ENCODE data around the gene SH3PXD2B.
"Not testable (repeated sequence)": the region's sequence is repeated elsewhere in the genome, so short reads cannot be mapped to it uniquely, and the experiment has no call there.

The SH3PXD2B gene

DNA sequence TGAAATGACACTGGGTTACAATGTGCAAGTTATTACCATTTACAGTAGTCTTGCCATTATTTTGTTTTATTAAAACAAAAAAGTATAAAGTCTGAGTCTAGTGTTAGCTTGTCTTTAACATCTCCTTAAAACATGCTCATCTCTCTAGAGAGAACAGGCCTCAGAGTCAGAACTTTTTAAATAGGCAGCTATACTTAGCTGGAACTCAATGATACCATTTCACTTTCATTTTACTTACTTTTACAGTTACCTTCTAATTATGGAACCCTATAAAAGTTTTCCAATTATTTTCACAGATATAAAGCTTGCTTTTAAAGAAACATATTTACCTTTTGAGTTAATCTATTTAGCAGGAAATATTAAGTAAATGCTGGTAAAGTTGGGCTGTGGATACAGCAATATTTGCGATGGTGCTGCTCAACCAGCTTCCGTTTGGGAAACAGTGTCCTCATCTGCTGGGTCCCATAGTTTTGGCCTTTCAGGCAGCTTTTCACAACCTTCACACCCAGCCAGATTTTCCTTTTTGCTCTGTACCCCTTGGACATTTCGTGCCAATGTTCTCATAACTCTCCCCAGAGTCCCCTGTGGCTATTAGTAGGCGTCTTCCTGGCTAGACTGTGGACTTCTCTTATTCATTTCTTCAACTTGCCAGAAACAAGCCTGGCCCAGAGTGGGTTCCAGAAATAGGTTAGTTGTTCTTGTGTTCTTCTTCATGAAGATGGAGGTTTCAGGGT is 134.4 kb downstream of the SH3PXD2B start:
- DNase-seq (ENCODE audit: extremely low spot score, insufficient read length, low read depth): no peak

DNA sequence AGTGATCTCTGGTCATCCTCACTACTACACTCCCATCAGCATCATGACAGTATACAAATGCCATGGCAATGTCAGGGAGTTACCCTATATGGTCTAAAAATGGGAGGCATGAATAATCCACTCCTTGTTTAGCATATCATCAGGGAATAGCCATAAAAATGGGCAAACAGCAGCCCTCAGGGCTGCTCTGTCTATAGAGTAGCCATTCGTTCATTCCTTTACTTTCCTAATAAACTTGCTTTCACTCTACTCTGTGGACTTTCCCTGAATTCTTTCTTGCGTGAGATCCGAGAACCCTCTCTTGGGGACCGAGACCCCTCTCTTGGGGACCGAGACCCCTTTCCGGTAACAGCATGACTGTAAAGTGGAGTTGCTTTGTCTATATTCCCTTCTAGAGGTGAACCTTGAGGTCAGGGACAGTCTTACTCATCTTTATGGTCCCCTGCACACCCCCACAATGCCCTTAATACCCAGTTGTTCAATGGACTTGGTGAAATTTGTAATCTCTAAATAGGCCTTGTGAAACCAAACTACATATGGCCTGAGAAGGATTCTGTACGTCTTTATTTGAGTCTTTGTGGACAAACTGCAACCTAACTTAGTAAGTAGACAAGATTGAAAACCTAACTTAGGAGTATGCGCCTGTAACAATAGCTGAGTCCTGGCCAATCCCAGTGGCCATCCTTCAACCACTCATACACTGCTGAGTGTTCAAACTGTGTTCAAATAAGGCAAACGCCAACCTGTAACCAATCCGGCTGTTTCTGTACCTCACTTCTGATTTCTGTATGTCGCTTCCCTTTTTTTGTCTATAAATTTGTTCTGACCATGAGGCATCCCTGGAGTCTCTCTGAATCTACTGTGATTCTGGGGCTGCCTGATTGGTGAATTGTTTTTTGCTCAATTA is 138.5 kb downstream of the SH3PXD2B start:
- DNase-seq (ENCODE audit: extremely low spot score, insufficient read length, low read depth) (no peak), FAIRE-seq (no peak)

More for the DNA sequence above, 134.4 kb downstream of the SH3PXD2B start:
- FAIRE-seq: no peak

DNA sequence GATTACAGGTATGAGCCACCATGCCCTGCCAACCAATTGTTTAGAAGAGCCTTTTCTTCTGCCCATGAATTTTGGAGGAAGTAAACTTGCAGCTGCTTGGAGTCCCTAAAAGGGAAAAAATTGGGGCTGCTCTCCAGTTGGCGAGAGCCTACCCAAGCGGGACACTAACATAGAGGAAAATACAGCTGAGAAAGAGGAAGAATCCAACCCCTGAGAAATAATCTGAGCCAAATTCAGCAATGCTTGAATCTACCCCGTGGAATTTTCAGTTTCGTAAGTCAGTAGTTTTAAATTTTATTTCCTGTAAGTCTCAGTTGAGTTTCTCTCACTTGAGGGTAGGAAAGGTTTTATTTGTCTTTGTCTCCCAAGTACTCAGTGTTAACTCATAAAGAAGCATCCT is 140.4 kb downstream of the SH3PXD2B start:
- DNase-seq (ENCODE audit: extremely low spot score, insufficient read length, low read depth) (no peak), FAIRE-seq (no peak)

DNA sequence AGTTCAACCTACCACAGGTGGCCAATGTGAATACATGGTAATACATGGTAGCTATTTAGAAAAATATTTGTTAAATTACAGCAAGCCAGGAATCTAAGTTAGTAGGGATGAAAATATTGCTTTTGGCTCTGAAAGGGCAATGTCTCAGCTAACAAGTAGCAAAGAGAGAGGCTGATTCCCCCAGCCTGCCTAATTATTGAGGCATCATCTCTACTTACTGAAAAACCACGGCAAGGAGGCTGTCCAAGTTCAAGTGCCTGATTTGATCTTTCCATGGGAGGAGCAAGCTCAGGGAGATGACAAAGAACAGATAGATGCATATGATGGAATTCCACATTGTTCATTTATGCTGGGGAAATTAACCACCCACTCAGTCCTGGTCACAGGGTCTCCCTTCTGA is 142.0 kb downstream of the SH3PXD2B start:
- DNase-seq (ENCODE audit: extremely low spot score, insufficient read length, low read depth) (no peak), FAIRE-seq (no peak)

DNA sequence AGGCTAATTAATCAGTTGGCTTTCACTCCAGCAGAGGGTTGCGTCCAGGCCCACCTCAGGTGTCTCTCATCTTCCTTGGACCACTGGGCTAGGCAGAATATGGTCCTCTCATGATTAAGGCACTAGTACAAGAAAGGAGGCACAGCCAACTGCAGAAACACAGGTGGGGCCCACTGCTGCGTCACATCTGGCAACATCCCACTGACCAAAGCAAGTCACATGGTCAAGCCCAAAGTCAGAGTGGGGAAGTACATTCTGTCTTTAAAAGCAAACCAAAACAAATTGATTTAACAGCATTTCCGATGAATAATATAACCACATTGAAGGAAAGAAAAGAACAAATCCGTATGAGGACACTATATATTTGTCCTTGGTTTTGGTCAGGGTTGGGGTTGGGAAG is 142.7 kb downstream of the SH3PXD2B start:
- FAIRE-seq (no peak), DNase-seq (ENCODE audit: extremely low spot score, insufficient read length, low read depth) (no peak)

DNA sequence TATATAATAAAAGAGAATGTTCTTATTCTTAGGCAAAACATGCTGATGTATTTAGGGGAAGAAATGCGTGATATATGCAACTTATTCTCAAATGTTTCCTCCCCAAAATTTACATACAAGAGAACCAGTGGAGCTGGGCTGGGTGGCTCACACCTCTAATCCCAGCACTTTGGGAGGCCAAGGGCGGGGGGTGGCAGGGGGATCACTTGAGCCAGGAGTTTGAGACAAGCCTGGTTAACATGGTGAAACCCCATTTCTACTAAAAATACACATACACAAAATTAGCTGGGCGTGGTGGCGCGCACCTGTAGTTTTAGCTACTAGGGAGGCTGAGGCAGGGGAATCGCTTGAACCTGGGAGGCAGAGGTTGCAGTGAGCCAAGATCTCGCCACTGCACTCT is 143.3 kb downstream of the SH3PXD2B start:
- DNase-seq (ENCODE audit: extremely low spot score, insufficient read length, low read depth) (no peak), FAIRE-seq (no peak)

DNA sequence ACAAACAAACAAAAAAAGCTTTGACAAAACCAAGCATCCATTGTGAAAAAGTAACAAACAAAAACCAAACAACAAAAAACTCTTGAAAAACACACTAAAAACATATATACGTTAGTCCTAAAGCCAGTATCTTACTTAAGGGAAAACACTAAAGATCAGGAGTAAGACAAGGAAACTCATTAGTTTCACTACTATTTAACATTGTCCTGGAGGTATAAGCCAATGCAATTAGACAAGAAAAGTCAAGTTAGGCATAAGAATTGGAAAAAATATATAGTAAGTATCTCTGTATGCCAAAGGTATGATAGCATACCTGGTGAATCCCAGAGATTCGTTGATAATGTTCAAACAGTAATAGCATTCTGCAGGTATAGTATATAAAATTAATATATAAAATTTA is 148.9 kb downstream of the SH3PXD2B start:
- DNase-seq (ENCODE audit: extremely low spot score, insufficient read length, low read depth): no peak
- FAIRE-seq: no peak

DNA sequence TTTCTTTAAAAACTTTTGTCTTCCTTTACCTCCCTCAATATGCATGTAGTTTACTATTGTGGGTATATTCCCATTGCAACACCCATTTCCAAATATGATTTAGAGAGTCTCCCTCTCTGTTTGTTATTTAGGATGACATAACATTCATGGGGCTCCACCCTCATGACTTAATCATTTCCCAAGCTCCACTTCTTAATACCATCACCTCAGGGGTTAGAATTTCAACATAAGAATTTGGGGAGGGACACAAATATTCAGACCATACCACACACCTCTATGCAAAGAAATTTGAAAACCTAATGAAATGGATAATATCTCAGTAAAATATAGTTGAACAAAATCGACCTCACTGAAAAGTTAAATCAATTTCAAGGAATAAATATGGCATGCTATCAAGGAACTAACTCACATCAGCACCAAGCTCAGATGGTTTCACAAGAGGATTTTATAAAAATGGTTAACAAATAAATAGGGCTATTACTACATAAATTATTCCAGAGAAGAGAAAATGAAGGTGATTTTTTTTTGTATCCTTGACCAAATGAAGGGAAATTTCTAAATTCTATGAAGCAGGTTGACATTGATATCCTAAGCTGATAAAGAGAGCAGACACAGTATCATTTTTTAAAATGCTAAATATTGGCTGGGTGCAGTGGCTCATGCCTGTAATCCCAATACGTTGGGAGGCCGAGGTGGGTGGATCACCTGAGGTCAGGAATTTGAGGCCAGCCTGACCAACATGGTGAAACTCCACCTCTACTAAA is 150.6 kb downstream of the SH3PXD2B start:
- DNase-seq (ENCODE audit: extremely low spot score, insufficient read length, low read depth) (no peak), FAIRE-seq (no peak)

DNA sequence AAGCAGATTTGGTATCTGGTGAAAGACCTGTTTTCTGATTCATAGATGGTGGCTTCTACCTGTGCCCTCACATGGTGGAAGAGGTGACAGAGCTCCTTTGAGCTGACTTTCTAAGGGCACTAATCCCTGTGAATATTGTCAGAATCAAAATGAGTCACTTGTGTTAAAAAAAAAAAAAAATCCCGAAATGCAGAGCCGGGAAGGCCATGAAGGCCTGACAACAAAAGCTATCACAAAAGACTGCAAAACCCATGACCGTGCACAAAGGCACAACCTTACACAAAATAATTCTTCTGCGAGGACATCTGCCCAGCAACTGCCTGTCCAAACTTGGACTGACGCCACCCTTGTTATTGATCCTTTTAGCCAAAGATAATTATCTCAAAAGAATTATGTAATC is 151.2 kb downstream of the SH3PXD2B start:
- DNase-seq (ENCODE audit: extremely low spot score, insufficient read length, low read depth) (no peak), FAIRE-seq (no peak)

DNA sequence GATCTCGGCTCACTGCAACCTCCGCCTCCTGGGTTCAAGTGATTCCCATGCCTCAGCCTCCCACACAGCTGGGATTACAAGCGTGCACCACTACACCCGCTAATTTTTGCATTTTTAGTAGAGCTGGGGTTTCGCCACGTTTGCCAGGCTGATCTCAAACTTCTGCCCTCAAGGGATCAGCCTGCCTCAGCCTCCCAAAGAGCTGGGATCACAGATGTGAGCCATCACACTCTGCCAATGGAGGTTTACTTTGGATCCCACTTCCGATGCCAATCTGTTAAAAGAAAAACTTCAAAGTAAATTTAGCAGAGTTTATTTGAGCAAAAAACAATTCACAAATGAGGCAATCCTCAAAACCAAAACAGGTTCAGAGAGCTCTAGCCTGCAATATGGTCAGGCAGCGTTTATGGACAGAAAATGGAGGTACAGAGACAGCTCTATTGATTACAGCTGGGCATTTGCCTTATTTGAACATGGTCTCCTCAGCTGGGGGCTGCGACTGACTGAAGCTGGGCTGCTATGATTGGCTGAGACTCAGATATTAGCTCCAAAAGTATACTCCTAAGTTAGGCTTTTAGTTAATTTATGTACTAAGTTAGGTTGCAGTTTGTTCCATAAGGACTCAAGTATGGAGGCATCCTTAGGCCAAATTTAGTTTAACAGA is 152.1 kb downstream of the SH3PXD2B start:
- DNase-seq (ENCODE audit: extremely low spot score, insufficient read length, low read depth) (no peak), FAIRE-seq (no peak)

DNA sequence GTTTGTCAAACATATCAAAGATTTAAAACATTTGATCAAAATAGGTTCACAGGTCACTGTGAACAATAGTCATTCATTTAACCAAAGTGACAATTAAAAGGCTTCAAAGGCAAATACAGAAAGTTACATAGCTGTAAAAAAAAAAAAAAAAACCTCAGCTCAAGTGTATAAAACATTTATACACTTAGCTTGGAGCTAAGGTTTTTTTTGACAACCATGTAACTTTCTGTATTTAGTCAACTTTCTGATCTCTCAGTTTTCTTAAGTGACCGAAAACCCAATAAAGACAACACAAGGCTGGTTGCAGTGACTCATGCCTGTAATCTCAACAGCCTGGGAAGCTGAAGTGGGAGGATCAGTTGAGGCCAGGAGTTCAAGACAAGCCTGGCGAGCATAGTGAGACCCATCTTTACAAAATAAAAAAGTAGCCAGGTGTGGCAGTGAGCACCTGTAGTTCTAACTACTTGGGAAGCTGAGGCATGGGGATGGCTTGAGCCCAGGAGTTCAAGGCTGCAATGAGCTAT is 154.3 kb downstream of the SH3PXD2B start:
- FAIRE-seq (no peak), DNase-seq (ENCODE audit: extremely low spot score, insufficient read length, low read depth) (no peak)

DNA sequence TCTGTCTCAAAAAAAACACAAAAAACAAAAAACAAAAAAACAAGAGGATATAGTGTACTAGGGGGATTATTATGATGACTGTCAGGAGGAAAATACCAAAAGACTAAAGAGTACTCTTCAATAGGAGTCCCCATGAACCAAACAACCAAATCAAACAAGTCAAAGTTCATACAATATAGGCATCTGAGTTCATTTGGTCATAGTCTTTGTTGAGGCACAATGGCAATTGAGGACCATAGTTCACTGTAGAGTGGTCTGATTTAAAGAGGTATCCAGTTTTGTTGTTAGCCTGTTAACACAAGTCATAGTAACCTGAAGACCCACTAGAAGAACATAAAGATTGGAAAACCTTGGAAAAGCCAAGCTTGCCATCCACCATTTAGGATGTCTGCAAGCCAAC is 159.5 kb downstream of the SH3PXD2B start:
- DNase-seq (ENCODE audit: extremely low spot score, insufficient read length, low read depth) (no peak), FAIRE-seq (no peak)

DNA sequence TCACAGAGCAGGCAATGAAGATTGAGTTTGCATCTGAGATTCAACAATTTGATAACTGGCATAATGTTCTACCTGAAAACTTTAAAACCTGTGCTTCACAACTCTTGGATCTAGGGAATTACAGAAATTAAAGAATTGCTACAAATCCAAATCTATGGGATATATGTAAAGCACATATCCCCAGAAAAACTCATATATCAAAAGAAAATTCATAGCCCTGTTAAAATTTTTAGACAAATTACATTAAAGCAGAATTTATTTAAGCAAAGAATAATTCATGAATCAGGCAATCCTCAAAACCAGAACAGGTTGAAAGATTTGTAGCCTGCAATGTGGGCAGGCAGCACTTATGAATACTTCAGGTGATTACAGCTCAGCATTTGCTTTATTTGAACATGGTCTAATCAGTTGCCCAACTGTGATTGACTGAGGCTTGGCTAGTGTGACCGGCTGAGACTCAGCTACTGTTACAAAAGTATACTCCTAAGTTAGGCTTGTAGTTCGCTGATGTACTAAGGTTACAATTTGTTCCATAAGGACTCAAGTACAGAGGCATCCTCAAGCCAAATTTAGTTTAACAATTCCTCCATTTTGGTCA is 160.5 kb downstream of the SH3PXD2B start:
- DNase-seq (ENCODE audit: extremely low spot score, insufficient read length, low read depth): no peak
- FAIRE-seq: no peak

DNA sequence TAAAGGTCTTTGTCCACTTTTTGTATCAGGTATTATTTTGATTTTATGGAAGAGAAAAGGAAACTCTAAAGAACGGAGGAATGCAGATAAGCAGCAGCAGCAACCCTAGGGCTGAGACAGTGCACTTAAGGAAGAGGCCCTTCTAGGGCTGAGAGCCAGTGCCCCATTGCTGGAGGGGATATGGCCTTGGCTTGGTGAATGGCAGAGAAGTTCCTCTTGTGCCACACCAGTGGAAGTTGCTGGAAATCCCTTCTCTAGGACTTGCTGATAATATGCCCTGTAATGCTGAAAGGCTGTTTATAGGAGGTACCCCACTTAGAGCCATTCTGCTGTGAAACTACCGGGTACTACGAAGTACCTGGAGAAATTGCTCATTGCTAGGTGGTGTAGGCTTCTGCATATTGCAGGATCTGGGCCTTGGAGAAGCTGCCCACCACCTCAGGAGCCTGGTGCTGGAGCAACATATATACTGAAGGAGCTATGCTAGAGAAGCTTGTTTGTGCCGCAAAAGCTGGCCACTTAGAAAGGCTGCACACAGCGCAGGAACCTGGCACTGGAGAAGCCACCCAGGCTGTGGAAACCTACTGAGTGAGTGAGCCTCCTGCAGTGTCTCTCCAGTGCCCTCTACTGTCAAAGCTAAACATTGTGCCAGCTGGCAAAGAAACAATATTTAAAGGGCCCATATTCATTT is 161.1 kb downstream of the SH3PXD2B start:
- DNase-seq (ENCODE audit: extremely low spot score, insufficient read length, low read depth) (peak; percentile 32), FAIRE-seq (peak; percentile 92)

DNA sequence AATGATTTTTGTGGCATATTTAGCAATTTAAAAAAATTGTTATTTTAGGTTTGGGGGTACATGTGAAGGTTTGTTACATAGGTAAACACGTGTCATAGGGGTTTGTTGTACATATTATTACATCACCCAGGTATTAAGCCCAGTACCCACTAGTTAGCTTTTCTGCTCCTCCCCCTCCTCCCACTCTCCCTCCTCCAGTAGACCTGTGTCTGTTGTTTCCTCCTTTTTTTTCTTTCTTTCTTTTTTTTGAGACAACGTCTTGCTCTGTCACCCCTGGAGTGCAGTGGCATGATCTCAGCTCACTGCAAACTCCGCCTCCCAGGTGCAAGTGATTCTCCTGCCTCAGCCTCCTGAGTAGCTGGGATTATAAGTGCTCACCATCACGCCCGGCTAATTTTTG is 162.5 kb downstream of the SH3PXD2B start:
- not testable (repeated sequence) for DNase-seq (ENCODE audit: extremely low spot score, insufficient read length, low read depth); FAIRE-seq

DNA sequence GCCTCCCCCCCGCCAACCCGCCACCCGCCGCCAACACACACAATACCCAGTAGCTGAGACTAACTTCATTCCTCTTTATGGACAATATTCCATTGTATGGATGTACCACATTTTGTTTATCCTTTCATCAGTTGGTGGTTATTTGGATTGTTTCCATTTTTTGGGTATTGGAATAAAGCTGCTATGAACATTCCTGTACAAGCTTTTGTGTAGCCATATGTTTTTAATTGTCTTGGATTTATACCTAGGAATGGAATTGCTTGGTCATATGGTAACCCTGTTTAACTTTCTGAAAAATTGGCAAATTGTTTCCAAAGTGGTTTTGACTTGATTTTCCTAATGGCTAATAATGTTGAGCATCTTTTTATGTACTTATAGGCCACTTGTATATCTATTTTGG is 165.9 kb downstream of the SH3PXD2B start:
- DNase-seq (ENCODE audit: extremely low spot score, insufficient read length, low read depth): no peak
- no peak for FAIRE-seq

DNA sequence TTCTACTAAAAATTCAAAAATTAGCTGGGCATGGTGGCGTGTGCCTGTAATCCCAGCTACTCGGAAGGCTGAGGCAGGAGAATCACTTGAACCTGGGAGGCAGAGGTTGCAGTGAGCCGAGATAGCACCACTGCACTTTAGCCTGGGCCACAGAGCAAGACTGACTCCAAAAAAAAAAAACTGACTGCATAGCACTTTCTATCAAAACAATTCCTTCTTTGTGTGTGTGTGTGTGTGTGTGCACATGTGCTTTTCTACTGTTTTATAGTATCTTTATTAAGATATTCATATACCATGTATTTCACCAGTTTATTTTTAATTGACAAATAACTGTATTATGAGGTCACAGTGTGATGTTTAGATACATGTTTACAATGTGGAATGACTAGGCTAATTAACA is 167.2 kb downstream of the SH3PXD2B start:
- FAIRE-seq; DNase-seq (ENCODE audit: extremely low spot score, insufficient read length, low read depth): not testable (repeated sequence)

DNA sequence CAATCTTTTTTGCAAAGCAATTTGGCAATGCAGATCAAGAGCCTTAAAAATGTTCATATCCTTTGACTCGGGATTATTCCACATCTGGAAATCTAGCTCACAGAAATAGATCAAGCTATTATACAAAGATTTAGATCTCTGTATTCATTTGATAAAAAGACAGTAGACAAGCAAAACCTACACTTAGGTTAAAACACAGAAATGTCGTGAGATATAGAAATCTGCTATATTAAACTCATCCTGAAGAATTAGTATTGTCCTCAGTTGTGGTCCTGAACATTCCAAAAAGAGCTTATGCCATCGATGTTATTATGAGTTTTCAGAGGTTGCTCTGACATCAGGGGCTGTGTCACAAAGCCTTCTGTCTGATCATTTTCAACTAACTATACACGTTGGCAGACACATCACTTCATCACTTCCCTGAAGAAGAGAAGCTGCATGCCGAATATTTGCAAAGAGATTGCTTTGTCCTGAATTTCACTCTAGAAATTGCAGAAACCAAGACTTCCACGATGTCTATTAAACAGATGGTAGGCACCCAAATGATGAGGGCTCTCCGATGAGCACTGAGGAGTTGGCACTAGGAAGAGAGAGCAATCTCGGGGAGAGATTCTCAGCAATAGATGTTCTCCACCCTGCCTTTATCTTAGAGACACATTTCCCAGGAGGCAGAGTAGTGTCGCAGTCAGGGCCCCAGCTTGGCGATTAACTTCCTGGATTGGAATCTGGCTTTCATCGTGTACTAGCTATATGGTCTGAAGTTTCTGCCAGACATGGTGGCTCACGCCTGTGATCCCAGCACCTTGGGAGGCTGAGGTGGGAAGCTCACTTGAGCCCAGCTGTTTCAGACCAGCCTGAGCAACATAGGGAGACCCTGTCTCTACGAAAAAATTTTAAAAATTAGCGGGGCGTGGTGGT is 168.8 kb downstream of the SH3PXD2B start:
- no peak for FAIRE-seq
- no peak for DNase-seq (ENCODE audit: extremely low spot score, insufficient read length, low read depth)

All from GM18507 (cell line).